H1 (cell line): ENCODE measurements around the gene FCER2. TPM values are rescaled to one million over a fixed set of nuclear protein-coding genes. Genes with fewer than 3 reads are reported as not detected.

Experiments
- CTCF ChIA-PET: fragments of 300-600 bp; sonication (Branson Sonifier 250); formaldehyde crosslinking; loops from one replicate; lab custom pipeline; 2021; ENCODE audit not compliant: partially characterized antibody; lab: Charles Lee
- POLR2A ChIA-PET: fragments of 300-600 bp; sonication (Branson Sonifier 250); formaldehyde crosslinking; loops from one replicate; lab custom pipeline; 2021; ENCODE audit warnings: inconsistent platforms; ENCODE audit not compliant: partially characterized antibody; lab: Charles Lee
- DNase-seq, 2 experiments: peaks; one replicate each; pipeline versions ENCODE4 v3.0.0 to v3.0.0-alpha.2; 2010 to 2022; ENCODE audit warnings: low spot score in 2 of 2, low read depth in 1 of 2, mixed read lengths in 1 of 2
- FAIRE-seq: peaks from 2 replicates; lab custom pipeline; 2011; peaks lifted over from hg19 to GRCh38; lab: Jason Lieb, UNC
- H2AFZ ChIP-seq: 2 replicates; pipeline ENCODE4 v1.8.1; 2012; ENCODE audit warnings: low read length, inconsistent platforms
- H2AK5ac ChIP-seq: 2 replicates; pipeline ENCODE4 v1.6.1; 2013; ENCODE audit warnings: low read depth, low read length
- H2BK120ac ChIP-seq: replicated peaks from 2 replicates; pipeline ENCODE3; 2013; ENCODE audit warnings: low read depth, low read length, inconsistent platforms
- H2BK12ac ChIP-seq: 2 replicates; pipeline ENCODE4 v1.6.1; 2013; ENCODE audit warnings: low read depth, low read length
- H2BK15ac ChIP-seq: 2 replicates; pipeline ENCODE4 v1.6.1; 2013; ENCODE audit warnings: low read length
- H2BK20ac ChIP-seq: 2 replicates; pipeline ENCODE4 v1.6.1; 2013; ENCODE audit warnings: low read length
- H2BK5ac ChIP-seq: 2 replicates; pipeline ENCODE4 v1.6.1; 2013; ENCODE audit warnings: low read depth, low read length
- H3K14ac ChIP-seq: 2 replicates; pipeline ENCODE4 v1.6.1; 2013; ENCODE audit warnings: inconsistent platforms; ENCODE audit not compliant: insufficient read length
- H3K18ac ChIP-seq: 2 replicates; pipeline ENCODE4 v1.6.1; 2013; ENCODE audit warnings: low read length; ENCODE audit errors: extremely low read depth
- H3K23ac ChIP-seq: 2 replicates; pipeline ENCODE4 v1.6.1; 2013; ENCODE audit warnings: inconsistent platforms; ENCODE audit not compliant: insufficient read length
- H3K23me2 ChIP-seq: 2 replicates; pipeline ENCODE4 v1.6.1; 2013; ENCODE audit warnings: low read depth, low read length
- H3K27ac ChIP-seq: 2 replicates; pipeline ENCODE4 v1.6.1; 2011; ENCODE audit warnings: low read depth, low read length, inconsistent platforms
- H3K27me3 ChIP-seq, 4 experiments: replicated peaks in 1 of 4; 1 replicate in 1 of 4; 2 replicates in 3 of 4; pipeline versions ENCODE4 v1.6.1 to v1.8.1; 2011 to 2013; ENCODE audit warnings: low read length in 3 of 4, mild to moderate bottlenecking in 3 of 4, inconsistent platforms in 2 of 4, mixed read lengths in 2 of 4, moderate library complexity in 1 of 4; ENCODE audit not compliant: control insufficient read depth in 3 of 4, insufficient read depth in 3 of 4; ENCODE audit errors: extremely low read depth in 1 of 4
- H3K36me3 ChIP-seq, 4 experiments: 2 replicates each; pipeline versions ENCODE4 v1.6.1 to v1.8.1; 2011 to 2013; ENCODE audit warnings: mild to moderate bottlenecking in 4 of 4, low read length in 3 of 4, moderate library complexity in 2 of 4, control low read depth in 1 of 4, inconsistent platforms in 1 of 4; ENCODE audit not compliant: insufficient read depth in 4 of 4, control insufficient read depth in 2 of 4
- H3K4ac ChIP-seq: replicated peaks from 2 replicates; pipeline ENCODE3; 2013; ENCODE audit warnings: low read length, low read depth, mixed read lengths, inconsistent platforms; ENCODE audit not compliant: insufficient read length
- H3K4me1 ChIP-seq, 4 experiments: replicated peaks in 1 of 4; 1 replicate in 1 of 4; 2 replicates in 3 of 4; pipeline versions ENCODE4 v1.6.1 to v1.8.1; 2011 to 2013; ENCODE audit warnings: low read length in 3 of 4, inconsistent platforms in 2 of 4, mixed read lengths in 1 of 4; ENCODE audit not compliant: insufficient read depth in 4 of 4, control insufficient read depth in 3 of 4
- H3K4me2 ChIP-seq, 2 experiments: 2 replicates each; pipeline versions ENCODE4 v1.6.1 to v1.8.1; 2011 to 2013; ENCODE audit warnings: low read depth in 2 of 2, low read length in 2 of 2, control low read depth in 1 of 2, inconsistent platforms in 1 of 2, mild to moderate bottlenecking in 1 of 2; ENCODE audit not compliant: insufficient read depth in 1 of 2
- H3K4me3 ChIP-seq, 4 experiments: fragments of 200-600, 300-600 bp in 1 of 4; sonication (generic), shearing (Covaris generic), sonication (Bioruptor Twin) in 1 of 4; 2 replicates each; pipeline versions ENCODE4 v1.5.1 to v1.8.1; 2011 to 2016; ENCODE audit warnings: low read length in 4 of 4, low read depth in 3 of 4, control low read depth in 2 of 4, inconsistent platforms in 2 of 4, mild to moderate bottlenecking in 2 of 4, mixed read lengths in 1 of 4, moderate library complexity in 1 of 4; ENCODE audit not compliant: insufficient read depth in 2 of 4; ENCODE audit errors: extremely low read depth in 1 of 4
- H3K56ac ChIP-seq: replicated peaks from 2 replicates; pipeline ENCODE3; 2013; ENCODE audit warnings: low read depth, mild to moderate bottlenecking, mixed read lengths, low read length, inconsistent platforms; ENCODE audit not compliant: insufficient read length
- H3K79me1 ChIP-seq: 2 replicates; pipeline ENCODE4 v1.6.1; 2013; ENCODE audit warnings: low read depth, low read length, control low read depth
- H3K79me2 ChIP-seq, 2 experiments: 2 replicates each; pipeline versions ENCODE4 v1.6.1 to v1.8.1; 2012 to 2013; ENCODE audit warnings: low read length in 2 of 2, mild to moderate bottlenecking in 2 of 2, inconsistent platforms in 1 of 2; ENCODE audit not compliant: insufficient read depth in 2 of 2, control insufficient read depth in 1 of 2
- H3K9ac ChIP-seq, 4 experiments: replicated peaks in 1 of 4; 1 replicate in 1 of 4; 2 replicates in 3 of 4; pipeline versions ENCODE4 v1.6.1 to v1.8.1; 2011 to 2013; ENCODE audit warnings: low read depth in 3 of 4, low read length in 3 of 4, control low read depth in 2 of 4, mild to moderate bottlenecking in 2 of 4, moderate library complexity in 2 of 4, inconsistent platforms in 1 of 4; ENCODE audit errors: extremely low read depth in 1 of 4
- H3K9me3 ChIP-seq, 2 experiments: 2 replicates each; pipeline versions ENCODE4 v1.6.1 to v1.8.1; 2012 to 2013; ENCODE audit warnings: mild to moderate bottlenecking in 2 of 2, moderate library complexity in 2 of 2, control low read depth in 1 of 2, inconsistent platforms in 1 of 2, low read depth in 1 of 2, low read length in 1 of 2, mixed read lengths in 1 of 2; ENCODE audit not compliant: insufficient read depth in 2 of 2
- H4K20me1 ChIP-seq, 2 experiments: replicated peaks in 1 of 2; 2 replicates each; pipeline versions ENCODE3 to v1.8.1; 2011 to 2013; ENCODE audit warnings: inconsistent platforms in 2 of 2, low read length in 2 of 2, mild to moderate bottlenecking in 1 of 2; ENCODE audit not compliant: insufficient read depth in 2 of 2, control insufficient read depth in 1 of 2
- H4K5ac ChIP-seq: 2 replicates; pipeline ENCODE4 v1.6.1; 2013; ENCODE audit warnings: low read length, low read depth, mixed read lengths, inconsistent platforms; ENCODE audit not compliant: insufficient read length
- H4K8ac ChIP-seq: 2 replicates; pipeline ENCODE4 v1.8.0; 2013; ENCODE audit warnings: mild to moderate bottlenecking, moderate library complexity, low read length, inconsistent platforms; ENCODE audit not compliant: insufficient read depth; ENCODE audit errors: extremely low read depth
- H4K91ac ChIP-seq: replicated peaks from 2 replicates; pipeline ENCODE3; 2013; ENCODE audit warnings: low read length, mixed read lengths, inconsistent platforms; ENCODE audit not compliant: insufficient read length
- FOSL1 ChIP-seq: IDR thresholded peaks from 2 replicates; pipeline ENCODE4 v1.6.1; 2011; ENCODE audit warnings: mild to moderate bottlenecking, low read depth, low read length, moderate library complexity; ENCODE audit not compliant: insufficient read depth
- HDAC2 ChIP-seq, 2 experiments: fragments of 300-600 bp in 1 of 2; sonication (generic) in 1 of 2; IDR thresholded peaks; 2 replicates each; pipeline ENCODE4 v1.6.1; 2011 to 2012; ENCODE audit warnings: low read depth in 2 of 2, low read length in 2 of 2, mild to moderate bottlenecking in 2 of 2, moderate library complexity in 2 of 2, borderline replicate concordance in 1 of 2, inconsistent platforms in 1 of 2
- KDM1A ChIP-seq: fragments of 200-600, 300-600 bp; sonication (generic); IDR thresholded peaks from 2 replicates; pipeline ENCODE4 v1.7.1; 2016; ENCODE audit warnings: mild to moderate bottlenecking, low read length, borderline replicate concordance
- SP4 ChIP-seq: IDR thresholded peaks from 2 replicates; pipeline ENCODE4 v1.6.1; 2012; ENCODE audit warnings: low read length, inconsistent platforms
- WGBS, 2 experiments: shearing (Covaris generic) in 1 of 2; methylation state at CpG; one replicate each; pipeline versions ENCODE4 v1.1.6 to v1.1.7; 2013 to 2015; ENCODE audit warnings: low lambda C conversion rate in 2 of 2, mixed read lengths in 2 of 2, inconsistent platforms in 1 of 2, low coverage in 1 of 2, missing lambda C conversion rate in 1 of 2; ENCODE audit not compliant: insufficient replicate concordance in 2 of 2, insufficient coverage in 1 of 2, insufficient read length in 1 of 2; ENCODE audit errors: extremely low coverage in 1 of 2, missing lambda C conversion rate in 1 of 2; 5-methylcytosine and 5-hydroxymethylcytosine counted together
- polyA plus RNA-seq, 7 experiments: library from polyadenylated mRNA; depleted of rRNA in 3 of 7; stranded (reverse) in 5 of 7; unstranded in 2 of 7; fragments of >200 nt in 5 of 7; fragments of 200-250 nt in 2 of 7; gene quantifications; 1 replicate in 5 of 7; 2 replicates in 1 of 7; 4 replicates in 1 of 7; pipeline versions ENCODE4 v1.2.1 to v1.2.3, GENCODE V29; 2011 to 2013; ENCODE audit warnings: missing spikeins in 2 of 7, mixed read lengths in 2 of 7
- total RNA-seq: library from RNA; stranded (reverse); fragmentation: NEBNext Ultra II Directional; extraction: Animal tissue kit (Norgen Biotek cat#: 25700); gene quantifications from 2 replicates; pipeline ENCODE4 v1.2.1, GENCODE V29; 2021

FCER2 gene
- total and polyA plus RNA-seq, 2 of the 8 experiments (the other 6 are each of a cell fraction or from before 2014, with no cell fraction given): 0.67 TPM; not detected in 1

DNA sequence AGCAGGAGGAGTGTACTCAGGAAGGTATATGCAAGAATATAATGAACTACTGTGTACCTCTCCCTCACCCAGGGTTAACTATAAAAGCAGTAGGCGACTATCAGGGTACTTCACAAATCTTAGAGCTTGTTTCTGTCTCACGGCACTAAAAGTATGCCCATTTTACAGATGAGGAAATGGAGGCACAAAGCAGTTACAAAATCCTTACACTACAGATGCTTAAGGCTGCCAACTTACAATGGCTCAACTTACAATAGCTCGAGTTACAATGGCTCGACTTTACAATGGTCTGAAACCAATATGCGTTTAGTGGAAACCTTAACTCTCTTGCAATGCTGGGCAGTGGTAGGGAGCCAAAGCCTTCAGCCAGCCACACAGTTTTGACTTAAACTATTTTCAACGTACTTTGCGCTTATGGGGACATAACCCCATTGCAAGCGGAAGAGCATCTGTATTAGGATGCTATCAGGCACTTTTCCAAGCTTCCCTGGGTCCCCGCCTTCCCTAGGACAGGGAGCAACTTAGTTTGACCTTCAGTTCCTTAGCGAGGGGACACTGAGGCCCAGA lies 4.1 kb downstream of the FCER2 start:
- WGBS, 2 experiments: 76% methylated on average over 10 of the region's 10 CpGs; no CpG with 5 or more reads in 1 of the 2 experiments
- FAIRE-seq (no peak), DNase-seq (no peak)
- Histone ChIP-seq H3K23me2 (peaks cover 2% of the 10 kb centered on the region; the same call in 1 of the 2 replicates), H3K27me3 (no peaks in the 10 kb centered on the region; a peak in 2 of 7 replicates), H2AK5ac (no peak overlapping the region), H2BK12ac (no peak overlapping the region), H2BK5ac (no peak overlapping the region), H3K23ac (no peak overlapping the region), H3K9me3 (no peaks in the 10 kb centered on the region; a peak in 1 of 4 replicates), H3K4me3 (no peak overlapping the region), H4K5ac (no peak overlapping the region), H3K14ac (no peak overlapping the region), H4K20me1 (peaks cover 0 to 2% of the 10 kb centered on the region in 2 experiments), H3K9ac (no peak overlapping the region), H3K18ac (no peak overlapping the region), H3K36me3 (no peaks in the 10 kb centered on the region), H2BK15ac (no peak overlapping the region), H4K91ac (no peak overlapping the region), H3K4ac (no peak overlapping the region), H3K56ac (no peak overlapping the region), H3K79me1 (no peaks in the 10 kb centered on the region), H2BK20ac (no peak overlapping the region), H4K8ac (no peak overlapping the region), H3K4me1 (peaks cover 0 to 16% (median 8%) of the 10 kb centered on the region in 4 experiments; a peak in 5 of 7 replicates), H3K27ac (no peak overlapping the region), H3K79me2 (no peaks in the 10 kb centered on the region), H2AFZ (no peak overlapping the region), H3K4me2 (no peak overlapping the region), H2BK120ac (no peak overlapping the region)
- ChIA-PET CTCF (interaction anchor here (0.6 to 2.9 kb wide), 9 partner anchors 12 to 1748 kb away, joined by 3 to 21 read pairs (median 4); partner anchors contain the start of gene TRAPPC5), POLR2A (interaction anchor here (0.8 to 1.5 kb wide), 3 partner anchors 10 to 21 kb away, joined by 3 read pairs; no protein-coding TSS in a partner anchor)
- TF ChIP-seq KDM1A (peak; percentile 97), SP4 (no peak), HDAC2 (IDR thresholded peaks at IDR 0.05; ENCODE audit: borderline replicate concordance in 1 of 2, low read depth in 2 of 2, low read length in 2 of 2) (peak in 1 of 2 experiments; percentile 88; a peak in 1 of 4 replicates), FOSL1 (no peak)
